Esophagus squamous epithelium (tissue), 5 donors: ENCODE results near the gene VPS16. TPM values are rescaled to one million over a fixed set of nuclear protein-coding genes. Genes with fewer than 3 reads are reported as not detected.
A peak's percentile ranks its signal among the peaks of the same experiment; 100 is the strongest.

Experiments used
- DNase-seq: peaks from one replicate; lab custom pipeline; 2025; lab: John Stamatoyannopoulos, UW
- H3K27ac ChIP-seq, 4 donors: fragments of 200-600 bp; sonication (generic); one replicate each; pipeline ENCODE4 v1.5.1; 2016 to 2019; ENCODE audit warnings: mild to moderate bottlenecking in 1 of 4
- H3K27me3 ChIP-seq, 4 donors: fragments of 200-600 bp; sonication (generic); 1 replicate in 3 of 4; 2 replicates in 1 of 4; pipeline versions ENCODE4 v1.5.1 to v1.6.0; 2017 to 2021; ENCODE audit warnings: antibody characterized with exemption in 1 of 4
- H3K36me3 ChIP-seq, 3 donors: fragments of 200-600 bp; sonication (generic); one replicate each; pipeline ENCODE4 v1.5.1; 2016 to 2019
- H3K4me1 ChIP-seq, 3 donors: fragments of 200-600 bp; sonication (generic); one replicate each; pipeline ENCODE4 v1.5.1; 2017 to 2019
- H3K4me3 ChIP-seq, 4 donors: fragments of 200-600 bp; sonication (generic); 1 replicate in 3 of 4; 2 replicates in 1 of 4; pipeline ENCODE4 v1.5.1; 2016 to 2019; ENCODE audit warnings: mild to moderate bottlenecking in 2 of 4, moderate library complexity in 1 of 4
- H3K9me3 ChIP-seq, 3 donors: fragments of 200-600 bp; sonication (generic); one replicate each; pipeline ENCODE4 v1.5.1; 2016 to 2019
- CTCF ChIP-seq, 6 experiments: fragments of 450-650 bp in 4 of 6; fragments of 200-600 bp in 2 of 6; sonication (generic) in 2 of 6; IDR thresholded peaks; one replicate each; pipeline ENCODE4 v1.5.1; 2016 to 2019; ENCODE audit warnings: antibody characterized with exemption in 6 of 6, mild to moderate bottlenecking in 4 of 6, moderate library complexity in 4 of 6
- POLR2A ChIP-seq, 4 donors: fragments of 450-650 bp; IDR thresholded peaks; one replicate each; pipeline ENCODE4 v1.6.1; 2017; ENCODE audit warnings: antibody characterized with exemption in 4 of 4, mild to moderate bottlenecking in 4 of 4, moderate library complexity in 3 of 4
- intact Hi-C: fragments of 100-400 bp; cut with DNase I; formaldehyde crosslinking; loops from one replicate; pipeline ENCODE4 v1.15.0; 2022
- total RNA-seq, 4 donors: library from RNA; depleted of rRNA; stranded (reverse); fragments of >200 nt; gene quantifications; one replicate each; pipeline ENCODE4 v1.1.0, GENCODE V29; 2016
- donor health status: DM: yes; HTN: yes; CAD: no.

VPS16 gene
- total RNA-seq, 4 donors from 2014 or later = 20.9 to 36.7 (median 28.5) TPM

- peaks cover 0 to 6% (median 4%) of the 10 kb centered on the region in 3 donors for H3K4me1 ChIP-seq
- intact Hi-C loops = no loop called here
- no peaks in the 10 kb centered on the region for H3K9me3 ChIP-seq
- H3K36me3 ChIP-seq = peaks cover 0 to 3% (median 0%) of the 10 kb centered on the region in 3 donors
- DNase-seq = no peak
- no peak overlapping the region for H3K4me3 ChIP-seq
- H3K27me3 ChIP-seq = no peaks in the 10 kb centered on the region
- no peak for TF ChIP-seq POLR2A (IDR thresholded peaks at IDR 0.05)
- no peak for TF ChIP-seq CTCF (IDR thresholded peaks at IDR 0.05)
- H3K27ac ChIP-seq = no peak overlapping the region
These were observed 70.7 kb downstream of the VPS16 start for GRCh38 chr20:2911200-2911599.

GRCh38 chr20:2914160-2914559 is 73.6 kb downstream of the VPS16 start:
- no peak for DNase-seq
- TF ChIP-seq CTCF (IDR thresholded peaks at IDR 0.05) (peak in 1 of 6 experiments; percentile 26), POLR2A (IDR thresholded peaks at IDR 0.05) (no peak)
- H3K4me1 ChIP-seq = no peaks in the 10 kb centered on the region
- peaks cover 0 to 3% (median 0%) of the 10 kb centered on the region in 3 donors for H3K36me3 ChIP-seq
- intact Hi-C loops = no loop called here
- H3K9me3 ChIP-seq = no peaks in the 10 kb centered on the region
- no peak overlapping the region for H3K27ac ChIP-seq
- H3K4me3 ChIP-seq = no peak overlapping the region
- no peaks in the 10 kb centered on the region for H3K27me3 ChIP-seq

Other genes starting within 250 kb of the VPS16 start
- 100 to 1,000 TPM in 3 of 4 donors, 10 to 100 TPM in 1; 73.0 to 174 (median 137) TPM for gene NOP56, start 188.1 kb upstream of the VPS16 start, total RNA-seq
- 100 to 1,000 TPM in 3 of 4 donors, 10 to 100 TPM in 1; 77.4 to 136 (median 123) TPM for gene IDH3B, start 176.5 kb upstream of the VPS16 start, total RNA-seq
- gene EBF4, start 148.0 kb upstream of the VPS16 start, total RNA-seq = 10 to 100 TPM in 1 of 4 donors, 1 to 10 TPM in 3; 3.2 to 10.4 (median 7.2) TPM
- 1 to 10 TPM in 2 of 4 donors, under 1 TPM in 2; 0.15 to 3.8 (median 0.93) TPM for gene CPXM1, start 40.1 kb upstream of the VPS16 start, total RNA-seq
- not detected for gene C20orf141, start 25.8 kb upstream of the VPS16 start, total RNA-seq
- not detected for gene TMEM239, start 24.4 kb upstream of the VPS16 start, total RNA-seq
- gene PCED1A, start 90 bp upstream of the VPS16 start, total RNA-seq = 10 to 100 TPM in 3 of 4 donors, 1 to 10 TPM in 1; 9.0 to 25.6 (median 16.6) TPM
- gene PTPRA, start 32.7 kb downstream of the VPS16 start, total RNA-seq = 10 to 100 TPM; 26.2 to 53.7 (median 42.4) TPM
- not detected for gene GNRH2, start 202.9 kb downstream of the VPS16 start, total RNA-seq
- 10 to 100 TPM; 39.5 to 60.7 (median 50.9) TPM for gene MRPS26, start 205.3 kb downstream of the VPS16 start, total RNA-seq
- not detected for gene OXT, start 230.9 kb downstream of the VPS16 start, total RNA-seq
- not detected for gene AVP, start 244.0 kb downstream of the VPS16 start, total RNA-seq